ENCODE measurements around the gene ZKSCAN7.

- no peak for TF ChIP-seq CTCF (conservative IDR thresholded peaks at IDR 0.05)
- TF ChIP-seq EZH2 (IDR thresholded peaks at IDR 0.05; ENCODE audit: low read depth), result no peak
These were observed 48.0 kb upstream of the ZKSCAN7 start for GRCh38 chr3:44506961-44507360.
